GM21360 (cell line): ENCODE measurements around the gene PSMD2.
A peak's percentile ranks its signal among the peaks of the same experiment; 100 is the strongest.

Experiments used
- ATAC-seq: cut with Tn5 transposase; IDR thresholded peaks from one replicate; pipeline ENCODE4 v1.9.1; 2021; ENCODE audit warnings: mild to moderate bottlenecking, moderate library complexity; ENCODE audit not compliant: unreplicated experiment

Gene PSMD2

GRCh38 chr3:184315871-184316661 lies 17.0 kb downstream of the PSMD2 start:
- ATAC-seq, result no peak

DNA sequence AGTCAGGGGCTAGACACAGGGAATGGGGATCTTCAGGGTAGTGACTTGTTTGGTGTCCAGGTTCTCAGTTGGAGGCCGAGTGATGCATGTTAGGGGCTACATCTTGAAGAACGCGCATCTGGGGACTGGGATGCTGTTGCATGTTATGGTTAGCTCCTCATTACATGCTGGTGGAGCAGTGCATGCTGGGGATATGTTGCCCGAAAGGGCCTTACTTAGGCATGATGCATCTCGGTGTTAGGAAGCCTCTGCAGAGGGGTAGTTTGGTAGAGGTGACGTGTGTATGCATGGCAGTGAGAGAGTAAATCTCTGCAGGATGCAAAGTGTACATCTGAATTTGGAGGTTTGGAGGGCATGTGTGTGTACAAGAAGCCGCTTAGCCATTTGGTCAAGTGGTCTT lies 17.8 kb downstream of the PSMD2 start:
- no peak for ATAC-seq

GRCh38 chr3:184317201-184317600 lies 18.2 kb downstream of the PSMD2 start:
- no peak for ATAC-seq

DNA sequence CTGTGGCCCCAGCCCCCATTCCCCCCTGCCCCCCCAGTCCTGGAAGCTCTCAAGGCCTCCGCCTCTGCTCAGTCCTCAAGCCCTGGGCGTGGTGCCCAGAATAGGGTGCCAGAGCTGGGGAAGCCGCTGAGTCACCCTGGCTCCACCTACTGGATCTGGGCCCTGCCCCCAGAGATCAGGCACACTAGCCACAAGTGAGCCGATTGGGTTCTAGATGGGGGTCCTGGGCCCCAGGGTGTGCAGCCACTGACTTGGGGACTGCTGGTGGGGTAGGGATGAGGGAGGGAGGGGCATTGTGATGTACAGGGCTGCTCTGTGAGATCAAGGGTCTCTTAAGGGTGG lies 21.0 kb downstream of the PSMD2 start:
- no peak for ATAC-seq

- ATAC-seq, result no peak
Measured at GRCh38 chr3:184321666-184322065, 22.6 kb downstream of the PSMD2 start.

- no peak for ATAC-seq
Measured at GRCh38 chr3:184322731-184323487, 23.9 kb downstream of the PSMD2 start.

DNA sequence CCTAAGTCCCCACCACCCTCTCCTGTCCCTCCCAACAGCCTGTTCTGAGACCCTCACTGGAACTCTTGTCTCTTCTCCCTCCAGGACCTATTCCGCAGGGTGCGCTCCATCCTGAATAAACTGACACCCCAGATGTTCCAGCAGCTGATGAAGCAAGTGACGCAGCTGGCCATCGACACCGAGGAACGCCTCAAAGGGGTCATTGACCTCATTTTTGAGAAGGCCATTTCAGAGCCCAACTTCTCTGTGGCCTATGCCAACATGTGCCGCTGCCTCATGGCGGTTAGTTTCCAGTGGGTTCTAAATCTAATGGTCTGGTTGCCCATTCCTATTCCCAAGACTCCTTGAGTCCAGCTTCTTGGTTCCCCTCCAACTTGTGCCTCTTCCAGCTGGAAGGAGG lies 24.7 kb downstream of the PSMD2 start:
- ATAC-seq, result no peak

DNA sequence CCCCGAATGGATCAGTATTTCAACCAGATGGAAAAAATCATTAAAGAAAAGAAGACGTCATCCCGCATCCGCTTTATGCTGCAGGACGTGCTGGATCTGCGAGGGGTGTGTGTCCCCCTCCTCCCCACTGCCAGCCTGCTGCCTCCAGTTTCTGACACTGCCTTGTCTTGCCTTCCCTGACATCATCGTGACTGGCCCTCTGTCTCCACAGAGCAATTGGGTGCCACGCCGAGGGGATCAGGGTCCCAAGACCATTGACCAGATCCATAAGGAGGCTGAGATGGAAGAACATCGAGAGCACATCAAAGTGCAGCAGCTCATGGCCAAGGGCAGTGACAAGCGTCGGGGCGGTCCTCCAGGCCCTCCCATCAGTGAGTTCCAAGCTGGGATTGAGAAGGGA lies 26.2 kb downstream of the PSMD2 start:
- ATAC-seq, result no peak

- no peak for ATAC-seq
Measured at GRCh38 chr3:184325715-184326369, 26.8 kb downstream of the PSMD2 start.

- ATAC-seq, result no peak
Measured at GRCh38 chr3:184327171-184327570, 28.1 kb downstream of the PSMD2 start.

DNA sequence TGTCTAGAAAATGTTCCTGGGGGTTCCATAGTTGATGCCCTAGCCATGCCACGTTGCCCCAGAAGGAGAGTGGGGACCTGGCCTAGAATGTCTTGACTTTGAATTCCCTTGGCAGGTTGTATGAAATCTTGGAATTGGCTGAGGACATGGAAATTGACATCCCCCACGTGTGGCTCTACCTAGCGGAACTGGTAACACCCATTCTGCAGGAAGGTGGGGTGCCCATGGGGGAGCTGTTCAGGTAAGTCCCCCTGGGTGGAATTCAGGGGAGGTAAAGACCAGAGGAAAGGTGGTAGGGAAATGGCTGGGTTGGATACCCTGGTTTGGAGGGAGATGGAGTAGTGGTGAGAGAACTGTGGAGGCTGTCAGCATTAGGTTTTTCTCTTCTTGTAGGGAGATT lies 29.5 kb downstream of the PSMD2 start:
- no peak for ATAC-seq

DNA sequence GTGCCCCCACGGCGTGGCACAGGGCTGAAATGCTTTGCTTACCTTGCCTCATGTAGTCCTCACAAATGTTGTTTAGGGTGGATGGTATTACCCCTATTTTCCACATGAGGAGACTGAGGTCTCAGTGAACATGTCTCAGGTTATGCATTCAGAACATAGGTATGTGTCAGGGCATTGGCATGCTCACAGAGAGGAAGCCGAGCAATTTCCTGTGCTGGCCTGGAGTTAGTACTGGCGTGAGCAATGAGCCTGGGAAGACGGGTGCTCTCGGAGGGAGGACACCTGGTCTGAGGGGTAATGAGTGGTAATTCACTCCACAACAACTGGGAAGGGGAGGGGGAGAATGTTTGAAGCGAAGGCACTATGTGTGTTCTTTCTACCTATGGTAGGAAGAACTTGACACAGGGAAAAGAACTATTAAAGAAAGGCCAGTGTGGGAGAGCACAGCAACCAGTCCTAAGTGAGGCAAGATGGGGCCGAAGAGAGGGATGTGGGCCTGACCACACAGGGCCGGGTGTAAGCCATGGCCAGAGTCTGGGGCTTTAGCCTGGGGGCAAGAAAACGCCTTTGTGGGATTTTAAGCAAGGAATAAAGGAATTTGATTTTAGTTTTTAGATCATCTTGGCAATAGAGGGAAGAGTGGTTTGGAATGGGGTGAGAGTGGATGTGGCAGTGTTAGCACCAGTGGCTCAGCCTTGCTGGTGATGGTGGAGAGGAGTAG lies 33.5 kb downstream of the PSMD2 start:
- ATAC-seq, result no peak

DNA sequence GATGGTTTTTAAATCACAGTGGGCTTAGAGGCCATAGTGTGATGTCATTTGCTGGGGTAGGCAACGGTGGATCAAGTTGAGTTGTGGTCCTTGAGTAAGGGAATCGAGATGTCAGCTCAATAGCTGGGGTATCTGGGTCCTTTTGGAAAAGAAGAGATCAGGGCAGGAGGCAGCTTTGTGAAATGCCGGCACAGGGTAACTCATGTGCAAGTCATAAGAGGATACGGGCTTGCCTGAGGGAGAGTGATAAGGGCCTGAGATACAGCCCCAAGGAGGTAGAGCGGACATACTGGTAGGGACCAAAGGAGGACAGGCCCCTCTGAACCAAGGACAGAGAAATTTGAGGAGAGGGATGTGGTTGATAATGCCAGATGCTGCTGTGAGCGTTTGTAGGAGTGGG lies 34.1 kb downstream of the PSMD2 start:
- ATAC-seq, result no peak

- no peak for ATAC-seq
Measured at GRCh38 chr3:184333700-184334099, 34.7 kb downstream of the PSMD2 start.

- no peak for ATAC-seq
Measured at GRCh38 chr3:184334470-184335158, 35.6 kb downstream of the PSMD2 start.

DNA sequence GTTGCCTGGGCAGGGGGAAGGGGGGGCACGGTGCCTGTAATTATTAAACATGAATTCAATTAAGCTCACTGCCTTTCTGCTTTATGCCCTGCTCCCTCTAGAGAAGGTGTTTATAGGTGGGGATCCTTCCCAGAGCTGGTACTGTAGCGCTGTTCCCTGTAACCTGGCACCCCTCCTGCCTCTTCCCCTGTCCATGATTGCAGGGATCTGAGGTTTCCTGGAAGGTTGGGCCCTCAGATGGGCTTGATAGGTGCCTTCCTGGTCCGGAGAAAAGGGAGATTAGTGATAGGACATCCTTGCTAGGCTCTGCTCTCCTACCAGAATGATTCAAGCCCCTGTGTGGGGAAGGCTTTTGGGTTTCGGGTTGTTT lies 36.2 kb downstream of the PSMD2 start:
- ATAC-seq, result no peak

- peak; percentile 68 for ATAC-seq
Measured at GRCh38 chr3:184335661-184336546, 36.9 kb downstream of the PSMD2 start.

- ATAC-seq, result peak; percentile 1
Measured at GRCh38 chr3:184336547-184337398, 37.7 kb downstream of the PSMD2 start.

- ATAC-seq, result no peak
Measured at GRCh38 chr3:184337399-184337714, 38.3 kb downstream of the PSMD2 start, which contains the start of gene FAM131A. Gene FAM131A (plus strand): TSS chr3:184337600. CDS start chr3:184337631, 31 bp downstream.
